Stomach (tissue), 9 donors: ENCODE measurements around the gene CEMIP. TPM values are rescaled to one million over a fixed set of nuclear protein-coding genes. Genes with fewer than 3 reads are reported as not detected.

Source experiments
- DNase-seq, 2 donors: peaks; one replicate each; pipeline versions ENCODE4 v3.0.0 to v3.0.0-alpha.2; 2013 to 2019
- H3K27ac ChIP-seq, 5 donors: fragments of 200-600 bp in 4 of 5; sonication (generic) in 4 of 5; one replicate each; pipeline ENCODE4 v1.5.1; 2013 to 2019; ENCODE audit warnings: mild to moderate bottlenecking in 1 of 5, moderate library complexity in 1 of 5
- H3K27me3 ChIP-seq, 3 donors: fragments of 200-600 bp; sonication (generic); one replicate each; pipeline ENCODE4 v1.5.1; 2017 to 2019; ENCODE audit warnings: mixed run types in 1 of 3
- H3K36me3 ChIP-seq, 4 donors: fragments of 200-600 bp; sonication (generic); 1 replicate in 3 of 4; 2 replicates in 1 of 4; pipeline ENCODE4 v1.5.1; 2016 to 2019
- H3K4me1 ChIP-seq, 4 donors: fragments of 200-600 bp; sonication (generic); one replicate each; pipeline ENCODE4 v1.5.1; 2016 to 2019
- H3K4me3 ChIP-seq, 4 donors: fragments of 200-600 bp; sonication (generic) in 3 of 4; one replicate each; pipeline ENCODE4 v1.5.1; 2016 to 2019; ENCODE audit warnings: mild to moderate bottlenecking in 1 of 4
- H3K9me3 ChIP-seq, 4 donors: fragments of 200-600 bp; sonication (generic); one replicate each; pipeline ENCODE4 v1.5.1; 2016 to 2019
- CTCF ChIP-seq, 7 experiments: fragments of 450-650 bp in 4 of 7; fragments of 200-600 bp in 3 of 7; sonication (generic) in 3 of 7; IDR thresholded peaks; one replicate each; pipeline ENCODE4 v1.5.1; 2016 to 2019; ENCODE audit warnings: antibody characterized with exemption in 7 of 7, control low read depth in 2 of 7, mild to moderate bottlenecking in 1 of 7
- EP300 ChIP-seq: sonication (generic); formaldehyde crosslinking; IDR thresholded peaks from one replicate; pipeline ENCODE4 v1.6.1; 2017; ENCODE audit warnings: antibody characterized with exemption
- POLR2A ChIP-seq, 4 donors: fragments of 450-650 bp; IDR thresholded peaks; one replicate each; pipeline ENCODE4 v1.6.1; 2016; ENCODE audit warnings: antibody characterized with exemption in 4 of 4, control low read depth in 2 of 4, mild to moderate bottlenecking in 1 of 4, moderate library complexity in 1 of 4
- POLR2AphosphoS5 ChIP-seq, 3 donors: sonication (generic); formaldehyde crosslinking; IDR thresholded peaks; one replicate each; pipeline ENCODE4 v1.6.1; 2016; ENCODE audit warnings: antibody characterized with exemption in 3 of 3
- WGBS, 5 donors: extraction: QIAGEN DNeasy Blood & Tissue Kit in 3 of 5; methylation state at CpG; one replicate each; pipeline versions ENCODE4 v1.1.5 to v1.1.7; 2013 to 2018; 5-methylcytosine and 5-hydroxymethylcytosine counted together
- intact Hi-C: fragments of 100-400 bp; cut with DNase I; formaldehyde crosslinking; loops from one replicate; pipeline ENCODE4 v1.15.1; 2023; ENCODE audit warnings: low total_unique reads
- polyA plus RNA-seq, 3 donors: library from polyadenylated mRNA; stranded (reverse); fragments of 200-250 nt; gene quantifications; one replicate each; pipeline ENCODE4 v1.2.3, GENCODE V29; 2013
- total RNA-seq, 5 donors: library from RNA; depleted of rRNA; stranded (reverse); fragments of >200 nt; gene quantifications; one replicate each; pipeline versions ENCODE4 v1.1.0 to v1.2.3, GENCODE V29; 2014 to 2016
- donor health status: healthy with polysubstance abuse.
- donor health status: Bipolar disorder and iron deficiency.
- donor health status: healthy.

Gene CEMIP
- total and polyA plus RNA-seq, 8 donors: 0.53 to 2.6 (median 1.4) TPM; not detected in 4

GRCh38 chr15:80984856-80985255, 205.7 kb downstream of the CEMIP start:
- DNase-seq: peak in 1 of 2 donors; percentile 41
- TF ChIP-seq POLR2AphosphoS5 (IDR thresholded peaks at IDR 0.05) (no peak), POLR2A (IDR thresholded peaks at IDR 0.05) (no peak)
- intact Hi-C loops: no loop called here
- peaks cover 11 to 27% (median 21%) of the 10 kb centered on the region in 4 donors for H3K36me3 ChIP-seq
- H3K27me3 ChIP-seq: no peaks in the 10 kb centered on the region
- H3K4me3 ChIP-seq: no peak overlapping the region
- H3K4me1 ChIP-seq: peaks cover 24 to 52% (median 36%) of the 10 kb centered on the region in 4 donors
- peak overlapping the region in 1 of 5 donors; percentile 34 for H3K27ac ChIP-seq
- no peaks in the 10 kb centered on the region for H3K9me3 ChIP-seq
- 70 to 81% (median 74%) methylated on average over 9 of the region's 9 CpGs for WGBS, 5 donors

- Histone ChIP-seq H3K27me3 (no peaks in the 10 kb centered on the region), H3K27ac (no peak overlapping the region), H3K9me3 (no peaks in the 10 kb centered on the region), H3K4me3 (no peak overlapping the region), H3K4me1 (peaks cover 25 to 61% (median 43%) of the 10 kb centered on the region in 4 donors), H3K36me3 (peaks cover 6 to 16% (median 10%) of the 10 kb centered on the region in 4 donors)
- no peak for DNase-seq
- intact Hi-C loops: no loop called here
- no peak for TF ChIP-seq POLR2A (IDR thresholded peaks at IDR 0.05)
- no peak for TF ChIP-seq EP300
- TF ChIP-seq CTCF (IDR thresholded peaks at IDR 0.05): no peak
- TF ChIP-seq POLR2AphosphoS5 (IDR thresholded peaks at IDR 0.05): no peak
- WGBS, 5 donors: 71 to 82% (median 80%) methylated on average over 5 of the region's 5 CpGs
These were observed 206.8 kb downstream of the CEMIP start for GRCh38 chr15:80985981-80986380.

- intact Hi-C loops: no loop called here
- Histone ChIP-seq H3K4me1 (peaks cover 25 to 67% (median 47%) of the 10 kb centered on the region in 4 donors), H3K9me3 (no peaks in the 10 kb centered on the region), H3K27ac (no peak overlapping the region), H3K36me3 (peaks cover 4 to 11% (median 6%) of the 10 kb centered on the region in 4 donors), H3K27me3 (no peaks in the 10 kb centered on the region), H3K4me3 (no peak overlapping the region)
- 83 to 98% (median 97%) methylated on average over 1 of the region's 1 CpG for WGBS, 5 donors
- DNase-seq: no peak
- TF ChIP-seq POLR2AphosphoS5 (IDR thresholded peaks at IDR 0.05) (no peak), POLR2A (IDR thresholded peaks at IDR 0.05) (no peak), CTCF (IDR thresholded peaks at IDR 0.05) (no peak), EP300 (no peak)
These were observed 207.3 kb downstream of the CEMIP start for GRCh38 chr15:80986487-80986886.

- no peaks in the 10 kb centered on the region for H3K36me3 ChIP-seq
- 39 to 52% (median 49%) methylated on average over 8 of the region's 8 CpGs for WGBS, 5 donors
- H3K9me3 ChIP-seq: no peaks in the 10 kb centered on the region
- TF ChIP-seq EP300: no peak
- TF ChIP-seq CTCF (IDR thresholded peaks at IDR 0.05): no peak
- no peak for TF ChIP-seq POLR2A (IDR thresholded peaks at IDR 0.05)
- TF ChIP-seq POLR2AphosphoS5 (IDR thresholded peaks at IDR 0.05): no peak
- H3K27ac ChIP-seq: peak overlapping the region in 1 of 5 donors; percentile 96
- no peaks in the 10 kb centered on the region for H3K27me3 ChIP-seq
- peak overlapping the region; percentile 81 to 97 (median 88) for H3K4me3 ChIP-seq
- peaks cover 25 to 72% (median 51%) of the 10 kb centered on the region in 4 donors for H3K4me1 ChIP-seq
- intact Hi-C loops: no loop called here
- DNase-seq: no peak
These were observed 209.1 kb downstream of the CEMIP start for GRCh38 chr15:80988148-80988796.

GRCh38 chr15:80989081-80989517, 209.9 kb downstream of the CEMIP start:
- peak overlapping the region; percentile 92 to 96 (median 93) for H3K27ac ChIP-seq
- no peaks in the 10 kb centered on the region for H3K27me3 ChIP-seq
- 0 to 2% (median 1%) methylated on average over 7 of the region's 7 CpGs for WGBS, 5 donors

More at GRCh38 chr15:80989081-80989517, 209.9 kb downstream of the CEMIP start:
- TF ChIP-seq POLR2A (IDR thresholded peaks at IDR 0.05) (no peak), EP300 (no peak), POLR2AphosphoS5 (IDR thresholded peaks at IDR 0.05) (no peak), CTCF (IDR thresholded peaks at IDR 0.05) (no peak)
- no peaks in the 10 kb centered on the region for H3K9me3 ChIP-seq
- intact Hi-C loops: no loop called here
- no peak for DNase-seq
- H3K4me3 ChIP-seq: peak overlapping the region; percentile 81 to 97 (median 88)
- H3K4me1 ChIP-seq: peaks cover 25 to 69% (median 49%) of the 10 kb centered on the region in 4 donors
- H3K36me3 ChIP-seq: no peaks in the 10 kb centered on the region
